Mesenchymal stem cell (in vitro differentiated cells and primary cell): ENCODE measurements around the gene SRGAP1.
A peak's percentile ranks its signal among the peaks of the same experiment; 100 is the strongest.

Experiments used
- DNase-seq: peaks from one replicate; pipeline ENCODE4 v3.0.0-alpha.2; 2013
- H2AFZ ChIP-seq: one replicate; pipeline ENCODE4 v1.6.1; 2013; ENCODE audit warnings: low read depth, mild to moderate bottlenecking, control low read depth, inconsistent platforms, low read length, moderate library complexity
- H2AK5ac ChIP-seq: 2 replicates; pipeline ENCODE4 v1.6.1; 2013; ENCODE audit warnings: low read length, moderate library complexity, mild to moderate bottlenecking, inconsistent platforms; ENCODE audit not compliant: severe bottlenecking
- H2BK120ac ChIP-seq: one replicate; pipeline ENCODE4 v1.6.1; 2013; ENCODE audit warnings: low read depth, mild to moderate bottlenecking, inconsistent platforms, low read length, moderate library complexity
- H2BK12ac ChIP-seq, 2 experiments: one replicate each; pipeline ENCODE4 v1.6.1; 2013; ENCODE audit warnings: inconsistent platforms in 2 of 2, low read length in 2 of 2, mild to moderate bottlenecking in 2 of 2, moderate library complexity in 2 of 2, control low read depth in 1 of 2
- H2BK15ac ChIP-seq: one replicate; pipeline ENCODE4 v1.6.1; 2013; ENCODE audit warnings: mild to moderate bottlenecking, low read depth, inconsistent platforms; ENCODE audit not compliant: poor library complexity, severe bottlenecking
- H2BK5ac ChIP-seq: 2 replicates; pipeline ENCODE4 v1.6.1; 2013; ENCODE audit warnings: low read depth, mild to moderate bottlenecking, low read length, control low read depth, inconsistent platforms; ENCODE audit not compliant: poor library complexity, severe bottlenecking
- H3K14ac ChIP-seq, 2 experiments: one replicate each; pipeline ENCODE4 v1.6.1; 2013; ENCODE audit warnings: inconsistent platforms in 2 of 2, low read length in 2 of 2, control low read depth in 1 of 2, mild to moderate bottlenecking in 1 of 2, moderate library complexity in 1 of 2
- H3K18ac ChIP-seq, 2 experiments: one replicate each; pipeline ENCODE4 v1.6.1; 2013; ENCODE audit warnings: inconsistent platforms in 2 of 2, low read length in 2 of 2, control low read depth in 1 of 2, low read depth in 1 of 2, mild to moderate bottlenecking in 1 of 2
- H3K23ac ChIP-seq, 2 experiments: one replicate each; pipeline ENCODE4 v1.6.1; 2013; ENCODE audit warnings: inconsistent platforms in 2 of 2, low read length in 2 of 2, mild to moderate bottlenecking in 2 of 2, moderate library complexity in 2 of 2, control low read depth in 1 of 2
- H3K27ac ChIP-seq: 2 replicates; pipeline ENCODE4 v1.5.1; 2013; ENCODE audit warnings: mild to moderate bottlenecking, moderate library complexity, low read length, control low read depth, inconsistent platforms; ENCODE audit not compliant: poor library complexity, severe bottlenecking
- H3K27me3 ChIP-seq, 2 experiments: 2 replicates each; pipeline versions ENCODE4 v1.6.1 to v1.7.0; 2013; ENCODE audit warnings: low read length in 2 of 2, mild to moderate bottlenecking in 2 of 2, moderate library complexity in 2 of 2, control low read depth in 1 of 2, inconsistent platforms in 1 of 2; ENCODE audit not compliant: control insufficient read depth in 1 of 2, insufficient read depth in 1 of 2
- H3K36me3 ChIP-seq, 2 experiments: 2 replicates each; pipeline versions ENCODE4 v1.6.1 to v1.7.0; 2013; ENCODE audit warnings: low read length in 2 of 2, control low read depth in 1 of 2, inconsistent platforms in 1 of 2, low read depth in 1 of 2, mild to moderate bottlenecking in 1 of 2; ENCODE audit not compliant: insufficient read depth in 2 of 2, control insufficient read depth in 1 of 2
- H3K4ac ChIP-seq, 2 experiments: one replicate each; pipeline ENCODE4 v1.6.1; 2013; ENCODE audit warnings: inconsistent platforms in 2 of 2, low read length in 2 of 2, mild to moderate bottlenecking in 2 of 2, moderate library complexity in 2 of 2, control low read depth in 1 of 2, low read depth in 1 of 2
- H3K4me1 ChIP-seq: 2 replicates; pipeline ENCODE4 v1.6.1; 2013; ENCODE audit warnings: low read depth, low read length, control low read depth; ENCODE audit not compliant: control insufficient read depth, insufficient read depth
- H3K4me2 ChIP-seq: 2 replicates; pipeline ENCODE4 v1.6.1; 2013; ENCODE audit warnings: low read length, mild to moderate bottlenecking, inconsistent platforms; ENCODE audit not compliant: poor library complexity, severe bottlenecking
- H3K4me3 ChIP-seq, 2 experiments: 2 replicates each; pipeline versions ENCODE4 v1.5.1 to v1.7.0; 2013; ENCODE audit warnings: low read length in 2 of 2, mild to moderate bottlenecking in 2 of 2, control low read depth in 1 of 2, low read depth in 1 of 2; ENCODE audit not compliant: insufficient read depth in 1 of 2
- H3K79me1 ChIP-seq: replicated peaks from 2 replicates; pipeline ENCODE4 v1.6.1; 2013; ENCODE audit warnings: mild to moderate bottlenecking, control low read depth, low read length, inconsistent platforms; ENCODE audit not compliant: poor library complexity, severe bottlenecking
- H3K9ac ChIP-seq: 2 replicates; pipeline ENCODE4 v1.7.0; 2013; ENCODE audit warnings: mild to moderate bottlenecking, low read length, moderate library complexity
- H3K9me3 ChIP-seq: 2 replicates; pipeline ENCODE4 v1.7.0; 2013; ENCODE audit warnings: mild to moderate bottlenecking, low read length; ENCODE audit not compliant: control insufficient read depth
- H4K8ac ChIP-seq: one replicate; pipeline ENCODE4 v1.6.1; 2013; ENCODE audit warnings: inconsistent platforms, mild to moderate bottlenecking, low read length, moderate library complexity
- H4K91ac ChIP-seq: one replicate; pipeline ENCODE4 v1.6.1; 2013; ENCODE audit warnings: mild to moderate bottlenecking, low read length, inconsistent platforms
- WGBS: methylation state at CpG from one replicate; pipeline ENCODE4 v1.1.7; 2013; ENCODE audit warnings: mixed read lengths; 5-methylcytosine and 5-hydroxymethylcytosine counted together

SRGAP1 gene

GRCh38 chr12:64092507-64093196 is 248.2 kb downstream of the SRGAP1 start:
- Histone ChIP-seq H3K18ac (no peak overlapping the region), H3K9ac (peak overlapping the region; percentile 40), H3K79me1 (peaks cover 12% of the 10 kb centered on the region), H2AK5ac (no peak overlapping the region), H3K27ac (no peak overlapping the region), H2AFZ (no peak overlapping the region), H3K4me2 (no peak overlapping the region), H3K23ac (no peak overlapping the region), H3K9me3 (no peaks in the 10 kb centered on the region), H2BK120ac (no peak overlapping the region), H3K36me3 (peaks cover 9 to 60% of the 10 kb centered on the region in 2 experiments), H3K14ac (no peak overlapping the region), H4K8ac (no peak overlapping the region), H3K4me3 (no peak overlapping the region), H3K4me1 (peaks cover 6% of the 10 kb centered on the region), H4K91ac (no peak overlapping the region), H3K27me3 (no peaks in the 10 kb centered on the region), H3K4ac (no peak overlapping the region), H2BK5ac (no peak overlapping the region), H2BK15ac (no peak overlapping the region), H2BK12ac (no peak overlapping the region)
- WGBS = 97% methylated on average over 2 of the region's 4 CpGs
- no peak for DNase-seq

GRCh38 chr12:64093689-64094088 is 249.2 kb downstream of the SRGAP1 start:
- no peak overlapping the region for H2BK15ac ChIP-seq
- H2BK120ac ChIP-seq = no peak overlapping the region
- no peak for DNase-seq
- peak overlapping the region; percentile 45 for H3K9ac ChIP-seq
- H3K36me3 ChIP-seq = peaks cover 9 to 67% of the 10 kb centered on the region in 2 experiments
- no peak overlapping the region for H2AFZ ChIP-seq
- no peak overlapping the region for H3K4me3 ChIP-seq
- H3K4ac ChIP-seq = no peak overlapping the region
- H3K27me3 ChIP-seq = no peaks in the 10 kb centered on the region
- H4K8ac ChIP-seq = no peak overlapping the region
- no peak overlapping the region for H3K14ac ChIP-seq
- H3K9me3 ChIP-seq = no peaks in the 10 kb centered on the region
- H3K79me1 ChIP-seq = peaks cover 12% of the 10 kb centered on the region
- no peak overlapping the region for H2BK5ac ChIP-seq
- no peak overlapping the region for H4K91ac ChIP-seq
- H3K4me1 ChIP-seq = peaks cover 6% of the 10 kb centered on the region
- no peak overlapping the region for H3K27ac ChIP-seq
- H2BK12ac ChIP-seq = no peak overlapping the region
- H2AK5ac ChIP-seq = no peak overlapping the region
- H3K4me2 ChIP-seq = no peak overlapping the region
- no peak overlapping the region for H3K23ac ChIP-seq
- H3K18ac ChIP-seq = no peak overlapping the region
- WGBS = no CpG with 5 or more reads among the region's 3 CpGs

DNA sequence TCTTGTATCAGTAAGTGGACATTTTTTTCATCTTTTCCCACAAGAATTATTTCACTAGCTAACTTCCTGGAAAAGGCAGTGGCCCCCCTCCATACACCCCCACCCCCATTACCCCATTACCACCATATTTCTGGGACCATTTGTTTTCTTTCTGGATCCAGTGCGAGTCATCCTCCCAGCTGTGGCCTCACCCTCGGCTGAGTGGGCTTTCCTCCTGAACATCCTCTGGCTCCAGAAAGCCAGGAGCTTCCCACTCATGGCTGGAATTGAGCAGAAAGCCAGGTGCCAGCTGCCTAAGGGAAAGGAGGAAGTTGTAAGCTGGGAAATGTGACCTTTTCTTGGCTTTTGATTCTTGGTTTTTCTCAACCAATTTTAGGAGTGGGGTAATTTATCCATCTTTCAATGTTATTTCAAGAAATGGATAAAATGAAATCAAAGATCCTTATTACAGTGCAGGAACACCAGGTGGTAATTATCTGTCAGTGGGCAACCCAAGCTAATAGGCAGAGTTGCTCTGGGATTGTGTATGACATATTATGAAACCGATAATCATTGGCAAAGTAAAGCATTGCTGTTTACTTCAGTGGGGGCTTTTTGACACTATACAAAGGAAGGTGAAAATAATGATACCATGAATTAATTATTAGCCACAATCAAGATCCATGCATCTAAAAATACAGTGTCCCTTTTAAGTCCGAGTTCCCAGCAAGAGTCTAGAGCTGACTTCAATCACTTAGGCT is 253.0 kb downstream of the SRGAP1 start:
- Histone ChIP-seq H3K27ac (peak overlapping the region; percentile 10), H3K27me3 (no peaks in the 10 kb centered on the region), H3K9me3 (no peaks in the 10 kb centered on the region)

DNA sequence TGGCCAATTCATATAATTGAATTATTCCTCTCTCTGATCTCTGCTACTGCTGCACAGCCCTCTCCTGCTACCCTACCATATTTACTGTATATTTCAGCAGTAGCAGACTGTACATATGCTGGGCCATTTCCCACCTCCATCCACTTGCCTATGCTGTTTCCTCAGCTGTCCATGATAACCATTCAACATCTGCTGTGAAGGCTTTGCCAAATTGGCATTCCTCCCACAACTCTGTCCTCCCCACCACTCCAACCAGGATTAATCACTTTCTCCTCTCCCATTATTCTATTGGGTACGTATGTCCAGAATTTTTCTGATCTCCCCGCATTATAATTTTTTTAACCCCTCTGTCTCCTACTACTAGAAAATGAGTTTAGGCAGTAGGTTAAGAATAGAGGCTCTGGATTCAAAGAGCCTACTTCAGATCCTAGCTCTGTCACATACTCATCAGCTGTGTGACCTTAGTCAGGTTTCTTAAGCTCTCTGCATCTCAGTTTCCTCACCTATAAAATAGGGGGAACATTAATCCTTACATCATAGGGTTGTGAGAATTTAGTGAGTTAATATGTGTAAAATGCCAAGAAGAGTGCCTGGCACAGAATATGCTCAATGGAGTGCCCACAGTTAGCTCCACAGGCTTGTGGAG is 254.3 kb downstream of the SRGAP1 start:
- H2BK120ac ChIP-seq = no peak overlapping the region
- peak overlapping the region; percentile 35 for H4K8ac ChIP-seq
- 100% methylated on average over 1 of the region's 2 CpGs for WGBS
- H3K9ac ChIP-seq = peak overlapping the region; percentile 75
- no peaks in the 10 kb centered on the region for H3K9me3 ChIP-seq
- H3K4me2 ChIP-seq = no peak overlapping the region
- H3K79me1 ChIP-seq = peaks cover 6% of the 10 kb centered on the region
- H4K91ac ChIP-seq = no peak overlapping the region
- H2BK15ac ChIP-seq = no peak overlapping the region
- H3K36me3 ChIP-seq = peaks cover 6 to 59% of the 10 kb centered on the region in 2 experiments
- no peak overlapping the region for H3K23ac ChIP-seq
- H3K27me3 ChIP-seq = no peaks in the 10 kb centered on the region
- H3K4ac ChIP-seq = no peak overlapping the region
- H3K14ac ChIP-seq = no peak overlapping the region
- peaks cover 2% of the 10 kb centered on the region for H3K4me1 ChIP-seq
- H3K18ac ChIP-seq = no peak overlapping the region
- H2BK5ac ChIP-seq = no peak overlapping the region
- no peak for DNase-seq
- H2AK5ac ChIP-seq = no peak overlapping the region
- H3K27ac ChIP-seq = peak overlapping the region; percentile 66
- H2AFZ ChIP-seq = no peak overlapping the region
- peak overlapping the region in 1 of 2 experiments; percentile 38 for H3K4me3 ChIP-seq
- H2BK12ac ChIP-seq = no peak overlapping the region

More for the DNA sequence above, 253.0 kb downstream of the SRGAP1 start:
- H2BK15ac ChIP-seq = no peak overlapping the region
- H2BK5ac ChIP-seq = no peak overlapping the region
- no peak overlapping the region for H4K8ac ChIP-seq
- 59% methylated on average over 3 of the region's 4 CpGs for WGBS
- H3K23ac ChIP-seq = no peak overlapping the region
- H2AK5ac ChIP-seq = no peak overlapping the region
- no peak overlapping the region for H4K91ac ChIP-seq
- H3K14ac ChIP-seq = no peak overlapping the region
- H2BK12ac ChIP-seq = no peak overlapping the region
- H3K4ac ChIP-seq = no peak overlapping the region
- no peak overlapping the region for H2BK120ac ChIP-seq
- peaks cover 7% of the 10 kb centered on the region for H3K79me1 ChIP-seq
- peaks cover 6 to 56% of the 10 kb centered on the region in 2 experiments for H3K36me3 ChIP-seq
- H3K4me2 ChIP-seq = no peak overlapping the region
- no peak for DNase-seq
- H3K9ac ChIP-seq = peak overlapping the region; percentile 58
- H3K4me1 ChIP-seq = peaks cover 2% of the 10 kb centered on the region
- H3K18ac ChIP-seq = peak overlapping the region in 1 of 2 experiments; percentile 8
- H3K4me3 ChIP-seq = no peak overlapping the region
- no peak overlapping the region for H2AFZ ChIP-seq
